Large intestine (tissue), 3 donors: Measurements from ENCODE around the gene EBPL. TPM values are rescaled to one million over a fixed set of nuclear protein-coding genes. Genes with fewer than 3 reads are reported as not detected.

ENCODE experiments used
- DNase-seq, 2 donors: peaks; one replicate each; pipeline versions ENCODE4 v3.0.0 to v3.0.0-alpha.2; 2013
- H3K27ac ChIP-seq: one replicate; pipeline ENCODE4 v1.5.1; 2013; ENCODE audit warnings: low read length
- H3K27me3 ChIP-seq: 2 replicates; pipeline ENCODE4 v1.6.1; 2013; ENCODE audit warnings: low read length; ENCODE audit not compliant: control insufficient read depth, insufficient read depth
- H3K36me3 ChIP-seq: 2 replicates; pipeline ENCODE4 v1.6.1; 2013; ENCODE audit warnings: low read length; ENCODE audit not compliant: control insufficient read depth, insufficient read depth
- H3K4me1 ChIP-seq: one replicate; pipeline ENCODE4 v1.6.1; 2013; ENCODE audit warnings: low read length; ENCODE audit not compliant: control insufficient read depth, insufficient read depth
- H3K4me3 ChIP-seq: one replicate; pipeline ENCODE4 v1.5.1; 2013; ENCODE audit warnings: low read length
- H3K9me3 ChIP-seq: one replicate; pipeline ENCODE4 v1.6.1; 2013; ENCODE audit warnings: mild to moderate bottlenecking, low read depth, low read length, moderate library complexity; ENCODE audit not compliant: control insufficient read depth
- WGBS: methylation state at CpG from one replicate; pipeline ENCODE4 v1.1.5; 2013; ENCODE audit warnings: low lambda C conversion rate; ENCODE audit not compliant: insufficient coverage; 5-methylcytosine and 5-hydroxymethylcytosine counted together
- polyA plus RNA-seq: library from polyadenylated mRNA; unstranded; fragments of 120-200 nt; gene quantifications from one replicate; pipeline ENCODE4 v1.2.1, GENCODE V29; 2013

The EBPL gene
- polyA plus RNA-seq, 1 donor: 43.1 TPM

GRCh38 chr13:49638030-49638743, 53.1 kb downstream of the EBPL start:
- H3K27me3 ChIP-seq: no peaks in the 10 kb centered on the region
- no peaks in the 10 kb centered on the region for H3K36me3 ChIP-seq
- H3K4me1 ChIP-seq: no peaks in the 10 kb centered on the region
- H3K4me3 ChIP-seq: no peak overlapping the region
- WGBS: no CpG with 5 or more reads among the region's 4 CpGs
- DNase-seq: no peak
- H3K27ac ChIP-seq: no peak overlapping the region
- no peaks in the 10 kb centered on the region for H3K9me3 ChIP-seq

DNA sequence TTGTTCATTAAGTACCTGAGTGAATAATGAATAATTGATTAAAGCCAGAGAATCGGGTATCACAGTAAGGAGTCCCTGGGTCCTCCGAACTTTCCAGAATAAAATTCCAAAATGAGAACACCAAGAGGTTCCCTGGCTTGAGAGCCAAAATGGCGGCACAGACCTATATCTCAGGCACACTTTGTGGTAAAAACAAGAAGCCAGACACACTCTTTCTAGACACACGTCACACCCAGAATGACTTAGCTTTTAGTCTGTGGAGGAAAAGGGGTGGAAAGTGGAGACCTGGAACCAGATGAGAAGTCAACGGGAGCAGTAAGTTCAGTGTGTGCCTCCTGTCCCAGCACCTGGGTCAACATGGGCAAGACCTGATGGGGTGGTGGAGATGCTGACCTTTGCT, 54.6 kb downstream of the EBPL start:
- Histone ChIP-seq H3K27ac (no peak overlapping the region), H3K9me3 (no peaks in the 10 kb centered on the region), H3K27me3 (no peaks in the 10 kb centered on the region), H3K4me3 (no peak overlapping the region), H3K36me3 (no peaks in the 10 kb centered on the region), H3K4me1 (no peaks in the 10 kb centered on the region)
- DNase-seq: no peak
- WGBS: no CpG with 5 or more reads among the region's 5 CpGs

GRCh38 chr13:49635599-49636433, 55.5 kb downstream of the EBPL start:
- no peaks in the 10 kb centered on the region for H3K27me3 ChIP-seq
- H3K36me3 ChIP-seq: no peaks in the 10 kb centered on the region
- H3K4me1 ChIP-seq: no peaks in the 10 kb centered on the region
- peak overlapping the region; percentile 25 for H3K4me3 ChIP-seq
- no peaks in the 10 kb centered on the region for H3K9me3 ChIP-seq
- H3K27ac ChIP-seq: no peak overlapping the region
- peak; percentile 28 to 66 for DNase-seq
- WGBS: no CpG with 5 or more reads among the region's 10 CpGs

DNA sequence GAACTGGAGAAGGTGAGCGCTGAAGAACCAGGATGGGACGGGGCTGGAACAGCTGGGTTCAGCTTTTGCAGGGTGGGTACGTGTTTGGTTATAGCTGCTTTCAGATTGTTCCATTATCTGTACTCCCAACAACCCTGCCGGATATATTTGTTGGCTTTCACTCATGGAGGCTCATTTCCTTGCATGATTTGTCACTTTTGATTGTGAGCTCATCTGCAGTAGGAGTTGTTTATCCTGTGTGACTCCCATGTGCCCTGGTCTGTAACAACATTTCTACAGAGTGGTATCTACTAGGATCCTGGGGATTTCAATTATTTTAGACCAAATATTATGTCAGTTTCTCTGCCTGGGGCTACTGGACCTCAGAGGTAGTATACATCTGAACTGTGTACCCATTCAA, 57.6 kb downstream of the EBPL start:
- Histone ChIP-seq H3K9me3 (no peaks in the 10 kb centered on the region), H3K27me3 (no peaks in the 10 kb centered on the region), H3K36me3 (no peaks in the 10 kb centered on the region), H3K4me3 (no peak overlapping the region), H3K27ac (no peak overlapping the region), H3K4me1 (no peaks in the 10 kb centered on the region)
- WGBS: no CpG with 5 or more reads among the region's 4 CpGs
- no peak for DNase-seq

- no peaks in the 10 kb centered on the region for H3K9me3 ChIP-seq
- no peak overlapping the region for H3K4me3 ChIP-seq
- H3K27me3 ChIP-seq: no peaks in the 10 kb centered on the region
- DNase-seq: no peak
- H3K4me1 ChIP-seq: no peaks in the 10 kb centered on the region
- H3K36me3 ChIP-seq: no peaks in the 10 kb centered on the region
- no peak overlapping the region for H3K27ac ChIP-seq
- WGBS: 73% methylated on average over 1 of the region's 5 CpGs
Measured at GRCh38 chr13:49632156-49632555, 59.1 kb downstream of the EBPL start.

DNA sequence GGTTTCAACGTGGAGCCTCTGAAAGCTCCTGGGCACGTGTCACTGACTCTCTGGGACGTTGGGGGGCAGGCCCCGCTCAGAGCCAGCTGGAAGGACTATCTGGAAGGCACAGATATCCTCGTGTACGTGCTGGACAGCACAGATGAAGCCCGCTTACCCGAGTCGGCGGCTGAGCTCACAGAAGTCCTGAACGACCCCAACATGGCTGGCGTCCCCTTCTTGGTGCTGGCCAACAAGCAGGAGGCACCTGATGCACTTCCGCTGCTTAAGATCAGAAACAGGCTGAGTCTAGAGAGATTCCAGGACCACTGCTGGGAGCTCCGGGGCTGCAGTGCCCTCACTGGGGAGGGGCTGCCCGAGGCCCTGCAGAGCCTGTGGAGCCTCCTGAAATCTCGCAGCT, 60.7 kb downstream of the EBPL start:
- no peaks in the 10 kb centered on the region for H3K9me3 ChIP-seq
- no CpG with 5 or more reads among the region's 16 CpGs for WGBS
- H3K27ac ChIP-seq: no peak overlapping the region
- H3K4me3 ChIP-seq: no peak overlapping the region
- H3K36me3 ChIP-seq: no peaks in the 10 kb centered on the region
- H3K27me3 ChIP-seq: no peaks in the 10 kb centered on the region
- H3K4me1 ChIP-seq: peaks cover 4% of the 10 kb centered on the region
- no peak for DNase-seq

DNA sequence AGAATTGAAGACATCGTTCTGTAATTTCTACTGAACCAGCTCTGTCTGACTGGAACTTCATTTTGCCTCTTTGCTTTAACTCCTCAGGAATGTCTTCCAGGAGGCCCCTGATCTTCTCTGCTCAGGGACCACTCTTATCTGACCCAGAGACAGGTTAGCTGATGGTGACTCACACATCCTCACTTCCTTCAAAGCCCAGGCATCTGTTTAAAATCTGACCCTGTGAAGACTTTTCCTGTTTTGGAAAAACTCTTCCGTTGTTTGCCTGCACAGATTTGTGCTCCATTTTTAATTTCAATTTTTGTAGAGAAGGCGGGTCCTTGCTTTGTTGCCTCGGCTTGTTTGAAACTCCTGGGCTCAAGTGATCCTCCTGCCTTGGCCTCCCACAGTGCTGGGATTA, 61.3 kb downstream of the EBPL start:
- no CpG with 5 or more reads among the region's 4 CpGs for WGBS

DNA sequence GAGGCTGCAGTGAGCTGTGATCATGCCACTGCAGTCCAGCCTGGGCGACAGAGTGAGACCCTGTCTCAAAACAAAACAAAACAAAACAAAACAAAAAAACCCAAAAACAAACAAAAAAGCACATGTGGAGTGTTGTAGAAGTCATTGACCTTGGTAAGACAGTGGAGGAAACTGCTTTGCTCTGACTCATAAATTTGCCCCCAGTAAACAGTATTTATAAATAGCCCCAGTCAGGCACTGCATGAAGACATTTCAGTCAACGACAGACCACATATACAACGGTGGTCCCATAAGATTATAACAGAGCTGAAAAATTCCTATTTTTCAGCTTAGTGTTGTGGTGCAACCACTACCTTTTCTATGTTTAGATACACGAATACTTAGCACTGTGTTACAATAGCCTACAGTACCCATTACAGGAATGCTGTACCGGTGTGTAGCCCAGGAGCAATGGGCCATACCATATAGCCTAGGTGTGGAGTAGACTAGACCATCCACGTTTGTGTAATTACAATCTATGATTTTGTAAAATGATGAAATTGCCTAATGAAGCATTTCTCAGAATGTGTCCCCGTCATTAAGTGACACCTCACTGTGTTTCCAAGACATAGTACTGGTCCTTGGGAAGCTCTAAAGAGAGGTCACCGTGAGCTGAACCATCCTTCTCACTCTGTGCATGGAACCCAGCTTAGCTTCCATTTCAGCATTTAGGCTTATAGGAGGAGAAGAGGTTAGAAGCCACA, 61.9 kb downstream of the EBPL start:
- Histone ChIP-seq H3K36me3 (no peaks in the 10 kb centered on the region), H3K9me3 (no peaks in the 10 kb centered on the region), H3K27me3 (no peaks in the 10 kb centered on the region), H3K27ac (no peak overlapping the region), H3K4me1 (peaks cover 11% of the 10 kb centered on the region), H3K4me3 (no peak overlapping the region)
- WGBS: 100% methylated on average over 1 of the region's 8 CpGs
- no peak for DNase-seq

More for the DNA sequence above, 61.3 kb downstream of the EBPL start:
- Histone ChIP-seq H3K36me3 (no peaks in the 10 kb centered on the region), H3K4me3 (no peak overlapping the region), H3K27me3 (no peaks in the 10 kb centered on the region), H3K4me1 (peaks cover 10% of the 10 kb centered on the region), H3K27ac (no peak overlapping the region), H3K9me3 (no peaks in the 10 kb centered on the region)
- no peak for DNase-seq

- peak; percentile 33 to 75 for DNase-seq
- Histone ChIP-seq H3K9me3 (no peaks in the 10 kb centered on the region), H3K27ac (no peak within 1 kb of the TSS), H3K36me3 (no peaks in the 10 kb centered on the region), H3K27me3 (no peaks in the 10 kb centered on the region), H3K4me1 (peaks cover 11% of the 10 kb centered on the region), H3K4me3 (peak within 1 kb of the TSS; percentile 27)
- WGBS: no CpG with 5 or more reads among the region's 17 CpGs
Measured at GRCh38 chr13:49627831-49628652, 63.2 kb downstream of the EBPL start, which contains the start of gene ARL11. Gene ARL11, plus strand, starts transcription at chr13:49628507. Its CDS starts 1,941 bp downstream, at chr13:49630448.
